Loucy (cell line): ENCODE results near the gene FRAS1.

Experiments
- H2AFZ ChIP-seq: fragments of 200-600 bp; sonication (generic); 2 replicates; pipeline ENCODE4 v1.6.0; 2016; ENCODE audit warnings: antibody characterized with exemption, mild to moderate bottlenecking, low read length, moderate library complexity
- H3F3A ChIP-seq: fragments of 200-600 bp; 2 replicates; pipeline ENCODE4 v1.6.0; 2016; ENCODE audit warnings: antibody characterized with exemption, low read depth, mild to moderate bottlenecking
- H3K27me3 ChIP-seq: fragments of 200-600 bp; sonication (generic); 2 replicates; pipeline ENCODE4 v1.6.1; 2014; ENCODE audit warnings: low read length, mild to moderate bottlenecking; ENCODE audit not compliant: insufficient read depth, poor library complexity, severe bottlenecking
- H3K36me3 ChIP-seq: fragments of 200-600 bp; sonication (generic); 2 replicates; pipeline ENCODE4 v1.6.1; 2016; ENCODE audit warnings: low read length; ENCODE audit not compliant: insufficient read depth
- H3K4me1 ChIP-seq: fragments of 200-600 bp; sonication (generic); 2 replicates; pipeline ENCODE4 v1.5.1; 2014; ENCODE audit warnings: low read length, mild to moderate bottlenecking; ENCODE audit not compliant: insufficient read depth, poor library complexity, severe bottlenecking
- H3K4me2 ChIP-seq: fragments of 200-600 bp; sonication (generic); 2 replicates; pipeline ENCODE4 v1.6.0; 2014; ENCODE audit warnings: antibody characterized with exemption, low read length, low read depth, mild to moderate bottlenecking; ENCODE audit not compliant: poor library complexity, severe bottlenecking
- H3K4me3 ChIP-seq: fragments of 200-600 bp; sonication (generic); 2 replicates; pipeline ENCODE4 v1.5.1; 2014; ENCODE audit warnings: low read length, mild to moderate bottlenecking, mixed read lengths; ENCODE audit not compliant: poor library complexity, severe bottlenecking
- H3K79me2 ChIP-seq: fragments of 200-600 bp; sonication (generic); 2 replicates; pipeline ENCODE4 v1.6.1; 2014; ENCODE audit warnings: low read length; ENCODE audit not compliant: insufficient read depth
- H3K9ac ChIP-seq: fragments of 200-600 bp; sonication (generic); 2 replicates; pipeline ENCODE4 v1.6.0; 2014; ENCODE audit warnings: mild to moderate bottlenecking, low read depth, low read length, moderate library complexity; ENCODE audit not compliant: poor library complexity, severe bottlenecking
- H3K9me2 ChIP-seq: fragments of 200-600 bp; sonication (generic); replicated peaks from 2 replicates; pipeline ENCODE4 v1.6.1; 2016; ENCODE audit warnings: low read depth, low read length, mixed read lengths
- H3K9me3 ChIP-seq: fragments of 200-600 bp; sonication (generic); 2 replicates; pipeline ENCODE4 v1.6.1; 2014; ENCODE audit warnings: mild to moderate bottlenecking, antibody characterized with exemption, low read length, low read depth; ENCODE audit not compliant: insufficient read depth
- H4K20me1 ChIP-seq: fragments of 200-600 bp; sonication (generic); 2 replicates; pipeline ENCODE4 v1.6.0; 2014; ENCODE audit warnings: antibody characterized with exemption, low read length, mild to moderate bottlenecking; ENCODE audit not compliant: insufficient read depth, poor library complexity, severe bottlenecking
- EZH2phosphoT487 ChIP-seq: fragments of 200-600 bp; IDR thresholded peaks from 2 replicates; pipeline ENCODE4 v1.6.1; 2018; ENCODE audit warnings: antibody characterized with exemption, mild to moderate bottlenecking, moderate library complexity, borderline replicate concordance
- TF ChIP-seq, protein P1 (sequence below): fragments of 200-600 bp; sonication (generic); conservative IDR thresholded peaks from 2 replicates; pipeline ENCODE4 v1.5.1; 2014; ENCODE audit warnings: mild to moderate bottlenecking, antibody characterized with exemption, low read length

The FRAS1 gene

DNA sequence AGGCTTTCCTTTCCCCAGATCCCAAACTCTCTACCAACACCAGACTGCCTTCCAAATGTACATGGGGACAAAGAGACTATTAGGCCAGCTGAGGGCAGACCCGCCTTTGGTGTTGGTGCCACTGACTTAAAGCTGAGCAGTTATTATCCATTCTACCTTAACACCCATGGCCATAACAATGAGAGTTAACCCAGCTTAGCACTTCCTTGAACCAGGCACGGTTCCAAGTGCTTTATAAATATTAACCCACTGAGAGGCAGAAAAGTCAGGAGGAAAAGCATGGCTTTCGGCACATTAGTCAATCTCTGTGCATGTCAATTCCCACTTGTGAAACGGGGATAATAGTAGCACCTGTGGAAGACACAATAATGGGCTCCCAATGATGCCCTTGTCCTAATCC, 251.4 kb downstream of the FRAS1 start:
- no peaks in the 10 kb centered on the region for H3K9me2 ChIP-seq
- H3K79me2 ChIP-seq: no peaks in the 10 kb centered on the region
- H3K9me3 ChIP-seq: no peaks in the 10 kb centered on the region
- H3F3A ChIP-seq: no peaks in the 10 kb centered on the region
- H3K36me3 ChIP-seq: no peaks in the 10 kb centered on the region
- no peak overlapping the region for H3K4me3 ChIP-seq
- H3K4me2 ChIP-seq: no peak overlapping the region
- H2AFZ ChIP-seq: no peak overlapping the region
- H3K27me3 ChIP-seq: no peaks in the 10 kb centered on the region
- TF ChIP-seq, protein P1, sequence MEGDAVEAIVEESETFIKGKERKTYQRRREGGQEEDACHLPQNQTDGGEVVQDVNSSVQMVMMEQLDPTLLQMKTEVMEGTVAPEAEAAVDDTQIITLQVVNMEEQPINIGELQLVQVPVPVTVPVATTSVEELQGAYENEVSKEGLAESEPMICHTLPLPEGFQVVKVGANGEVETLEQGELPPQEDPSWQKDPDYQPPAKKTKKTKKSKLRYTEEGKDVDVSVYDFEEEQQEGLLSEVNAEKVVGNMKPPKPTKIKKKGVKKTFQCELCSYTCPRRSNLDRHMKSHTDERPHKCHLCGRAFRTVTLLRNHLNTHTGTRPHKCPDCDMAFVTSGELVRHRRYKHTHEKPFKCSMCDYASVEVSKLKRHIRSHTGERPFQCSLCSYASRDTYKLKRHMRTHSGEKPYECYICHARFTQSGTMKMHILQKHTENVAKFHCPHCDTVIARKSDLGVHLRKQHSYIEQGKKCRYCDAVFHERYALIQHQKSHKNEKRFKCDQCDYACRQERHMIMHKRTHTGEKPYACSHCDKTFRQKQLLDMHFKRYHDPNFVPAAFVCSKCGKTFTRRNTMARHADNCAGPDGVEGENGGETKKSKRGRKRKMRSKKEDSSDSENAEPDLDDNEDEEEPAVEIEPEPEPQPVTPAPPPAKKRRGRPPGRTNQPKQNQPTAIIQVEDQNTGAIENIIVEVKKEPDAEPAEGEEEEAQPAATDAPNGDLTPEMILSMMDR: no peak
- no peak for TF ChIP-seq EZH2phosphoT487
- no peaks in the 10 kb centered on the region for H3K4me1 ChIP-seq
- no peaks in the 10 kb centered on the region for H4K20me1 ChIP-seq
- no peak overlapping the region for H3K9ac ChIP-seq

DNA sequence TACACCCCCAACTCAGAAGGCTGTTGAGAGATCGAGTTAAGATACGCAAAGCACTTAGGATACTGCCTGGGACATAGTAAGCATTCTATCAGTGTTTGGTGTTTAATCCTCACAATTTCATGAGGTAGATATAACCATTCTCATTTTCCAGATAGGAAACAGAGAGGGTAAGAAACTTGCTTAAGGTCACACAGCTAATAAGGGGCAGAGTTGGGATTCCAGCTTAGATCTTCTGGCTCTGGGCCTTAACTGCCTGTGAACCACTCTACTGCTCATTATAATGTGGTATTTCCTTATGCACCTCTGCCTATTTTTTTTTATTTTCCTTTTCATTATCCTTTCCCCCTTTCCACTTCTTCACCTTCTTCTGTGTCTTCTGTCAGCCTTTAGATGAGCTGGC, 252.2 kb downstream of the FRAS1 start:
- no peak overlapping the region for H3K4me2 ChIP-seq
- no peak overlapping the region for H3K9ac ChIP-seq
- no peak overlapping the region for H2AFZ ChIP-seq
- no peaks in the 10 kb centered on the region for H3K27me3 ChIP-seq
- no peaks in the 10 kb centered on the region for H3K9me2 ChIP-seq
- H3K36me3 ChIP-seq: no peaks in the 10 kb centered on the region
- no peaks in the 10 kb centered on the region for H3F3A ChIP-seq
- H3K4me3 ChIP-seq: no peak overlapping the region
- H3K4me1 ChIP-seq: no peaks in the 10 kb centered on the region
- H3K79me2 ChIP-seq: no peaks in the 10 kb centered on the region
- H3K9me3 ChIP-seq: no peaks in the 10 kb centered on the region
- no peaks in the 10 kb centered on the region for H4K20me1 ChIP-seq
- TF ChIP-seq, protein P1: no peak
- no peak for TF ChIP-seq EZH2phosphoT487

DNA sequence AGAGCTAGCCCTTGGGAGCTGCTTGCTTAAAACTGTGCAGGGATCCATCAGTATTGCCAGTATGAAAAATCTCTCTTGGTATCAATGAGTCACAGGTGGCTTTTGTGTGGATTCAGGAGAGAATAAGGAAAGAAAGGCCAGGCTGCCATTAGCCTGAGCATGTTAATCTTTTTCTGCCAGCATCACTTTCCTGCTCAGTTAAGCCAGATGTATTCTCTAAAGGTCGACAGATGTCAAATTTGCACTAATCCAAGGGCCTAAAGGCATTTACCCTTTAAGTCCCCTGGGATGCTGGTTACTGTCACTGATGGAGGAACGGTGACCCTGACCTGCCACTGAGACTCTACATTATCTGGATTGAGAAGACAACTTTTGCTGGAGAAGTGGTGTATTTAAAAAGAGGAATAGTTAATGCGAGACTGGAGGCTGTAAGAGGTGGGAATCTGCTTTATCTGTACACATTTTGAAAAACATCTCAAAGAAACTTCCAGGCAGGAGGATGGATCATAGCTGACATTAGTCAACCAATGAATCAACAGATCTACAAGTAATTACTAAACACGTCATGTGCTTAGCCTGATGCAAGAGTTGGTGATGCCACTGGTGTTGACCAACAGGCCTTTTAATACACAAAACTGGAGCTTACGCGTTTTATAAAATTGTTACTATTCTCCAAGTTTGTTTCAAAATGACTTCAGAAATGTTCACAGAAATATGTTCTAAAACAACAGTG, 253.1 kb downstream of the FRAS1 start:
- no peak overlapping the region for H2AFZ ChIP-seq
- no peaks in the 10 kb centered on the region for H3F3A ChIP-seq
- TF ChIP-seq, protein P1: no peak
- TF ChIP-seq EZH2phosphoT487: no peak
- no peak overlapping the region for H3K4me2 ChIP-seq
- H3K9ac ChIP-seq: no peak overlapping the region
- H3K4me3 ChIP-seq: no peak overlapping the region
- H3K27me3 ChIP-seq: no peaks in the 10 kb centered on the region
- H3K9me3 ChIP-seq: no peaks in the 10 kb centered on the region
- no peaks in the 10 kb centered on the region for H4K20me1 ChIP-seq
- H3K79me2 ChIP-seq: no peaks in the 10 kb centered on the region
- no peaks in the 10 kb centered on the region for H3K4me1 ChIP-seq
- H3K9me2 ChIP-seq: no peaks in the 10 kb centered on the region
- H3K36me3 ChIP-seq: no peaks in the 10 kb centered on the region
